Measurements from ENCODE around the gene KRT2.

The KRT2 gene

GRCh38 chr12:52618216-52618615 lies 33.8 kb downstream of the KRT2 start, which contains the start of gene KRT73:
Gene KRT73, minus strand, starts transcription at chr12:52618559. Its CDS starts 35 bp downstream, at chr12:52618524.
- no peak for DNase-seq
- intact Hi-C loops (cut with DNase I), result no loop called here

DNA sequence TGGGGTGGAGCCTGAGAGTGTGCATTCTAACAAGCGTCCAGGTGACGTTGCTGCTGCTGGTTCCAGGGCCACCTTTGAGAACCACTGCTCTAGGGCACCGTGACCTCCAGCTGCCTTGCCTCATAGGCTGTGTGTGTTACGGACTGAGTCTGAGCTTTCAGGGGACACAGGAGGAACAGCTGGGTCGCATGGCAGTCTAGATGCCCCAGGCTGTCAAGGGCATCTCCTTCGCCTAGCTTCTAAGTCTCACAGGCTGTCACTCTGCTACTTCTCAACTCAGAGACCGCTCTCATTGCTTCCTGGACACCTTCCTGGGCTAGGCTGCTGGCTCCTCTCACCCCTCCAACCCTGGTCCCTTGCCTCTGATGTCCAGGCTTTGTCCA lies 34.6 kb downstream of the KRT2 start:
- intact Hi-C loops (cut with DNase I), result no loop called here
- DNase-seq, result no peak

- DNase-seq, result no peak
- intact Hi-C loops (cut with DNase I), result no loop called here
Measured at GRCh38 chr12:52616680-52617402, 35.2 kb downstream of the KRT2 start.

DNA sequence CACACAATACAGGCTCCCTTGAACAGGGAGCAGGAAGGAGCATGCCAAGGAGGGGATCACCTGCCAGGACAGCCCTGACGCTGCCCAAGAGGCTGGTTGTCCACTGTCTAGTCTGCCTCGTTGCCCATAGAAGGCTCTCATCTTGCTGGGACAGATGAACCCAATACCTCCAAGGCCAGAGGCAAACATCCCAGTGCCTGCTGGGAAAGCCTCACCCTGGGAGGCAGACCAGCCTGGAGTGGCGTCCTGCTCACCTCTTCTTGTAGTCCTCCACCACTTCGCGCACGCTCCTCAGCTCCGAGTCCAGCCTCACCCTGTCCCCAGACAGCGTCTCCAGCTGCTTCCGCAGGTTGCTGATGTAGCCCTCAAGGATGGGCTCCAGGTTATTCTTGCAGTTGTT lies 36.1 kb downstream of the KRT2 start:
- DNase-seq, result no peak
- intact Hi-C loops (cut with DNase I), result no loop called here

- DNase-seq, result no peak
- intact Hi-C loops (cut with DNase I), result no loop called here
Measured at GRCh38 chr12:52615208-52615868, 36.7 kb downstream of the KRT2 start.

DNA sequence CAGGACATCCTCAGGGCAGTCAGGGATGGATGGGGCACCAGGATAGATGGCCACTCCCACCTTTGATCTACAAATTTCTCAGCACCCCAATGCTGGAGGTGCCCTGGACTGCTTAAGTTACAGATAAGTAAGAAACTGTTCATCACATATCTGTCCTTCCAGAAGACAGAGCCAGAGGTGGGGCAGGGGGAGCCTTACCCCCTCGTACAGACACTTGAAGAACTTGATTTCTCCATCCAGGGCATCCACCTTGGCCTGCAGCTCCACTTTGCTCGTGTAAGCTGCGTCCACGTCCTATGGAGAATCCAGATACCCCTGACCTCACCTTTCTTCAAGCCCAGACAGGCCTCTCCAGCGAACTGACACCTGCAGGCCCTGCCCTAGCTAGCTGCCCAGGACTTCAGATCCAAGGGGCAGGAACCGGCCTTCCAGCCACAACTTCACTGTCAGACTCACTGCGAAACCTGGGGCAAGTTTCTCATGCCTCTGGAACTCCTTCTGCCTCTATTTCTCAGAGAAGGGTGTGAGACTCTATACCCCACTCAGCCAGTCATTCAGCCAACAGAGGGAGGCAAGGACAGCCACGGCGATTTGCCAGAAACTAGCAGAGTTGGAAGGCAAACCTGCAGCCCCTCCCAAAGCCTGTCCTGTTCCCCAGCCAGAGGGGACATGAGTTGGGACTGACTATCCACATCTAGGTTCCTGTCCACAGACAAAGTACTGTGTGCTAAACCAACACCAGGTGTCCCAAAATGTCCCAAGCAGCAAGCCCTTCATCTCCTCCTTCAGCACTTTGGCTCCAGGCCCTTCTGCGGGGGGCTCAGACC lies 37.4 kb downstream of the KRT2 start:
- intact Hi-C loops (cut with DNase I), result no loop called here

DNA sequence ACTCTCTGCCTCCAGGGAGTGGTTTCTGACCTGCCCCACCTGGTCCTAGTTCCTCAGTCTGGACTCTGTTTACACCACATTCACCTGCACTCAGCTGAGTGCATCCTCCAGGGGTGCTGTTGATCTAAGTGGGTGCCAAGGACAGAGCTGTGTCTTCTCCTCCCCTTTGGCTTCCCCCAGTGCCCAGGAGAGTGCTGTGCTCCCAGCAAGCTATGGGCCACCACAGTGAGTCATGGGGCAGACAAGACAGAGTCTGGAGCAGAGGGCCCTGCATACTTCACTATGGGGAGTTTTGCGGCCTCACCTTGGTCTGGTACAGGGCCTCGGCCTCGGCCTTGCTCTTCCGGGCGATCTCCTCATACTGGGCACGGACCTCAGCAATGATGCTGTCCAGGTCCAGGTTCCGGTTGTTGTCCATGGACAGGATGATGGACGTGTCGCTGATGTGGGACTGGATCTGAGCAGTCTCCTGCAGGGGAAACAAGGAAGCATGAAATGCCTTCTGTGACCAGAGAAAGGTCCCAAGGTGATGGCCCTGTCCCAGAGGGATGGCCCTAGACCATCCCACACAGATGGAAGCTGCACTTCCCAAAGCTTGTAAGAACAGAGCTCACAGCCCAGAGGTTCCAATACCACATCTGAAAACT lies 38.5 kb downstream of the KRT2 start:
- DNase-seq, result no peak
- intact Hi-C loops (cut with DNase I), result no loop called here

More for the DNA sequence above, 37.4 kb downstream of the KRT2 start:
- no peak for DNase-seq

DNA sequence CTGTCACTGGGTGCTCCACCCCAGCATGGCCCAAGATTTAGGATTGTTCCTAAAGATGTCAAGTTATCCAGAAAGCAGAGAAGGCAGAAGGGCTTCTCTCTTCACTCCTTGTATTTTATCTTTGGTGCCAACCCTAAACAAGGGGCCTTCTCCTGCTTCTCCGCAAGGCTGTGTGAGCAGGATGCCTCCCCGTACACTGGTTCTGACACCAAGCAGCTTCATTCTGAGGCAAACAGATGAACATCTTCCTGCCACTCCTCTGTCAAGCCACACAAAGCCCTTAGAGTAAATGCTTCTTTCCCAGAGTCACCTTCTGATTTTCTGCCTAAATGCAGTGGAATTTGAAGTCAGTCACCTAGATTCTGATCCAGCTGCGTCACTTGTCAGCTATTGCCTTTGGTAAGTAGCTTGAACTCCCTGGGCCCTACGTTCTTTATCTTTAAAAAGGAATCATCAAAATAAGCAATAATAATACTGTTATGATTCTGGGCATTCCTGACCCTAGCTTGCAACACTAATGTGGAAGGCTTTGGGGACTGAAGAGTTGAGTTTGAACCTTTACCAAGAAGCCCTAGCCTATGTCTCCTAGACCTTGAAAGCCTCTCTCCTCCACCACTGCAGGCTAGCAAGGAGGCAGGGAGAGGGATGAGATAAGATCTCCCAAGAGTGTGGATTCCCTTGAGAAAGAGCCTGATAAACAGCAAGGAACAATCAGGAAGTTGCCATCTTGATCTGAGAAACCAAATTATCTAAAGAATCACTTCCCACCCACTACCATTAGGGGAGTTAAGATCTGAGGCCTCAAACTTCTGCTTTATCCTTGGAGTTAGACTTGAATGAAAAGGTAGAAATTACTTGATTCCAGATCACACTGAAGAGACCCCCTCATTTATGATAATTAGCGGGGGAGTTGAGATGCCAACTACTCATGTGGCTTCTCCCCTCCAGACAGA lies 39.3 kb downstream of the KRT2 start:
- intact Hi-C loops (cut with DNase I), result no loop called here
- DNase-seq, result no peak

DNA sequence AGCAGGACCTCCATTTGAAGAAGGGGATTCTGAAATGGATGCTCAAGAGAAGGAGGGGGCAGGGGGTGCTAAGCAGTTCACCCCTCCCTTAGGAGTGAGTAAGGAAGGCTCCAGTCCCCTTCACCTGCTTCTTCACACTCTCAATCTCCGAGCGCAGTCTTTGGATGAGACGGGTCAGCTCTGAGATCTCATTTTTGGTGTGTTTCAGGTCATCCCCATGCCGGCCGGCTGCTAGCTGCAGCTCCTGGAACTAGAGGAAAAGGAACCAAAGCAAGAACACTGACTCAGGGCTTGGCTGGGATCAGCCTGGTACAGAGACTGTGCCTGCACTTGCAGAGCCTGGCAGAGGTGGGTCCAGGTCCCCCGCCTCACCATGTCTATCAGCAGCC lies 40.9 kb downstream of the KRT2 start:
- intact Hi-C loops (cut with DNase I), result no loop called here

DNA sequence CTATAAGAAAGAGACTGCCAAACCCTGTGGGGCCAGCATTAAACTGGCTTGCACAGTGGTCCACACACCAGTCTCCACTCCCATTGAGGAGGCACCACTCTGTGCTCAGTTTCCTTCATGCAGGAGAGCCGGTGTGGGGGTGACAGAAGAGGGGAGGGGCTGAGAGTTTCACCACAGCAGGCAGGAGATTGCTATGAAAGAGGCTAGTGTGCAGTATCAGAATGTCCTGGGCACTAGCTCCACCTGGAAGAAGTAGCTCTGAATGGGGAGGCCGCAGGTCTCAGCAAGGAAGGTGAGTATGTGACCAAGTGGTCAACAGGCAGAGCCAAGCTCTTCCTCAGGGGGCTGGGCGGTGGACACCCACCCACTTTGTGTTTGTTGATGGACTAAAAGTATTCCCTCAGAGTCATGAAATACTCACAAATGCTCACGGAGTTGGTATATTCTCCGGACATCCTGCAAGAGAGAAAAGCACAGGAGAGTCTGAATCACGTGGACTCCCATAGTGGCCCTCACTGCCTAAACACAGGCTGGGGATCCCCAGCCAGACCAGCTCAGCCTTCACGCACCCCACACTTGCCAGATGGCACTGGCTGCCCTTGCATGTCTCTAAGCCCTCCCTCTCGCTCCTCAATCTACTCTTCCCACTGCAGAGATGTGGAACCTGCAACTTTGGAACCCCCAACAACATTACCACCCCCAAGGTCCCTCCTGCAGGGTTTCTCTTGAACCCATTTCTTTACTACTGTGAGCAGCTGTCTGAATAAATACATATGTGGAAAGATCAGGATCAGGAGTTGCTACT lies 43.0 kb downstream of the KRT2 start:
- intact Hi-C loops (cut with DNase I), result no loop called here
- DNase-seq, result no peak

More for the DNA sequence above, 40.9 kb downstream of the KRT2 start:
- DNase-seq, result no peak

DNA sequence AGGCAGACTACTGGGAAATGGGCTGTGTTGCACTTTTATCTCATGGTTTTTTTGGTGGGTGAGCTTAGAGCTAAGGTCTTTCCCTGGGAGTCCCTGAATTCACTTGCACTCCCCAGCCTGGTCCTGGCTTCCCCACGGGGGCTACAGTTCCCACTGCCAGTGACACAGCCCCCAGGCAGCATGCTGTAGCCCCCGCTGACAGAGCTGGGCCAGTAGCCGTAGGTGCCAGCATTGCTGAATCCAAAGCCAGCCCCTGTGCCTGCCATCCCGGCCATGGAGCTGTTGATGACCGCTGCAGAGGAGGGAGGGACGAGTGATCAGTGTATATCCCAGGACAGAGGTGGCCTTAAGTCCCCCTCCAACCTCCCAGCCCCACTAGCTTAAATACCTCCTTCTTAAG lies 43.9 kb downstream of the KRT2 start:
- intact Hi-C loops (cut with DNase I), result no loop called here
- no peak for DNase-seq

- DNase-seq, result no peak
- intact Hi-C loops (cut with DNase I), result no loop called here
Measured at GRCh38 chr12:52607314-52607713, 44.7 kb downstream of the KRT2 start.

- intact Hi-C loops (cut with DNase I), result no loop called here
- DNase-seq, result no peak
Measured at GRCh38 chr12:52606581-52607218, 45.3 kb downstream of the KRT2 start.

- intact Hi-C loops (cut with DNase I), result no loop called here
- DNase-seq, result no peak
Measured at GRCh38 chr12:52606096-52606495, 45.9 kb downstream of the KRT2 start.

DNA sequence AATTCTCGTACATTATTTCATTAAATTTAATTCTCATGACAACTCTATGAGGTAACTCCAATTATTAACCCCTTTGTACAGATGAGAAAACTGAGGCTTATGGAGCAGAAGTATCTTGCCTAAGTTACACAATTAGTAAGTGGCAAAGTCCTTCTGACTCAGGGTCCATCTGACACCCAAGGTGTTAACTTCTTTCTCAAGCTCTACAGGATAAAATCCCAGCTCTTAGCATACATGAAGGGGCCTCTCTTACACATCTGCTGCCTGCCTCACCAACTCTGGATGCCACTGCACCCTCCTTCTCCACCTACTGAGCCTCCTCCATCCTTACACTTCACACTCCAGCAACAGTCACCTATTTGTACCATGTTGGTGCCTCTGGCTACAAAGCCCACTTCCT lies 46.5 kb downstream of the KRT2 start:
- no peak for DNase-seq
- intact Hi-C loops (cut with DNase I), result no loop called here

GRCh38 chr12:52604859-52605258 lies 47.2 kb downstream of the KRT2 start:
- intact Hi-C loops (cut with DNase I), result no loop called here
- DNase-seq, result no peak

- intact Hi-C loops (cut with DNase I), result no loop called here
Measured at GRCh38 chr12:52603314-52603713, 48.7 kb downstream of the KRT2 start.

GRCh38 chr12:52602552-52602951 lies 49.5 kb downstream of the KRT2 start:
- no peak for DNase-seq
- intact Hi-C loops (cut with DNase I), result no loop called here

More at GRCh38 chr12:52603314-52603713, 48.7 kb downstream of the KRT2 start:
- DNase-seq, result no peak

Measured in posterior cingulate gyrus (tissue), 11 donors.